Midbrain (tissue), 1 donor: Measurements from ENCODE around the gene MCC.
A peak's percentile ranks its signal among the peaks of the same experiment; 100 is the strongest.

Source experiments
- DNase-seq: peaks from one replicate; lab custom pipeline; 2025; lab: John Stamatoyannopoulos, UW

MCC gene

DNA sequence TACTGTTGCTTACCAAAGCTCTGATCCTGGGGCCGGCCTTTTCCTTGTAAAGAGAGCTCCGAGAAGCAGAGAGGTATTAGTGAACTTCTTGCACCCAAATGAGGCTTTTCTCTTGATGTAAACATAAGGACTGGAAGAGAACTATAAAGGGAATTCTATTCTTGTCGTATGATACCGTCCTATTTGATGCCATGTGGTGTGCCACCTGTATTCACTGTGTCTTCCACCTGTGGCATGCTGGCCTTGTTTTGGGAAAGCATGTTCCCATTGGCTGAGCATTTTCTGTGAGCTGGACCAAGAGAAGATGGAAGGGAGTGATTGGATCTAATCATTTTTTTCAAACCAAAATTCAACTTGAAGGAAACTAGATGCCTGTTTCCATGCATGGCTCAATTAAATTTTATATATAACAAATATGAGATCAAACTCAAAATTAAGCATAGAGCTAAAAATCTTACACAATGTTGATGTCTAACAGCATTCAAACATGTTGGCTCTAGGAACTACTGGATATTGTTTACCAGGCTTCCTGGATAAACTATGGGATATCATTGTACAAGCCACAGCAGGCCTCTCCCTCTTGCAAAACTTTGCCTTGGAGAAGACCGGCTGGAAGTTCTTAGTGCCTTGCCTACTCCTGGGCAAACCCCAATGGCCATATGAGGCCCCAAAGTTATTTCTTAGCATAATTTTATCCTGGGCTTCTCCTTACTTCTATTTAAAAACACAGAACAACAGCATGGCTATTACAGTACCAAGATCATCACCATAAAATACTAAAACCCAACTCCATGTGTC, 168.8 kb downstream of the MCC start:
- DNase-seq, result no peak

DNA sequence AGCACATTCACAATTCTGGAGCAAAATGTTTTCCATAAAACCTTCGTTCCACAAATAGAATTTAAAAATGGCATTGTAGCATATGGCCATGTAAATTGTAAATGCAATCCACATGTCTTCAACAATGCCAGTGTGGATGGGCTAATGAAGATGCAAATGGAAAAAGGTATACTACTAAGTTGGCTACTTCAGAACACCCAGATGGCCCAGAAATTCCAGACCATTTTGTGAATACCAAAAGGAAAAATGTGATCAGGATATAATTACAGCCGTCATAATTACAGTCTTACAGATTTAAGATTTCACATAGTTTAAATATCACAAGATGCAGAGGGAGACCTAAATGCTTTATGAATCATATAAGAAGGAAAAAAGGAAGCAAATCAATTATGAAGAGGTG, 170.6 kb downstream of the MCC start:
- DNase-seq, result no peak

DNA sequence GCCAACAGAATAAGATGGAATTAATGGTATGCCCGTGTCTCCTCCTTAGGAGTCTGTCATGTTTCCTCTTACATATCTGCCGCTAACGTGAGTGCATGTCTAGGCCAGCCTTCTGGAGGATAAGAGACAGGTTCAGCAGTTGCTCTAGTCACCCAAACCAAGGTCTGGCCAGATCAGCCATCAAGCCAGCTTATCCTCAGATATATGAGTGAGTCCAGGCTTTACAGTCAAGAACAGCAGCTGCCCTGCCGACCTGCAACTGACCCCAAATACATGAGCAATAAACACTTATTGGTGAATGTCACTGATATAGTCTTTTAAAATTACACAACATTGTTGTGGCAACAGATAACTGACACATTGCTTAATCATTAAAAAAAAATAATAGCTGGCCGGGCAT, 177.0 kb downstream of the MCC start:
- DNase-seq, result no peak

DNA sequence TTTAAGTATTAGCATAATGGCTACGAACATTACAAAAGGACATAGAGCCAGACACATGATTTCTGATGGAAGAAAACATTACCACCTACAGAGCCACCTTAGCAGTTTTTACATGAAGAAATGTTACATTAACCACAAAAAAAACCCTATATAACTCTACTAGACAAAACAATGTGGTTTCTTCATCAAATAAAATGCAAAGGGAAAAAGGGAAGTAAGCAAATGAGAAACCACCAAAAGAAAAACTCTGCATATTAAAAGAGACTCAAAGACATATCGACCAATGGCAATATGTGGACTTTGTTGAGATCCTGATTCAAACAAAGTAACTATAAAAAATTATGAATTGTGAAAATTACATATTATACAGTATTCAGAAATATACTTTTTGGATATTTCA, 186.1 kb downstream of the MCC start:
- DNase-seq, result no peak

DNA sequence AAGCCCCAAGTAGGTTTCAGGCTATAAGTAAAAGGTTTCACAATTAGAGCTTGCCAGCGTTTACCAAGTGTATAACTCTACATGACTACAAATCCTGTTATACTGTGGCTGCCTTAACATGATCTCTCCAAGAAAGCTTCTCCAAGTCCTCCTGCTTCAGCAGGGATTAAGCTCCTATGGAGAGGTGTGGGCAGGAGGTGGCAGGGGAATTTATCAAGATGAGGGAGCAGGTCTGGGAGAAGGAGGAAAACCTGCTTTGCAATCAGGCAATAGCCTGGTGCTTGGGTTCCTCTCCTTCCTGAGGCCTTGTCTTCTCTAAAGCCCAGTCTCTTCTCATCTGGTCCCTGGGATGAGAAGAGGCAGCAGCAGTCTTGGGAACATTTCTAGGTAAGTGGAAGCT, 188.7 kb downstream of the MCC start:
- DNase-seq, result no peak

DNA sequence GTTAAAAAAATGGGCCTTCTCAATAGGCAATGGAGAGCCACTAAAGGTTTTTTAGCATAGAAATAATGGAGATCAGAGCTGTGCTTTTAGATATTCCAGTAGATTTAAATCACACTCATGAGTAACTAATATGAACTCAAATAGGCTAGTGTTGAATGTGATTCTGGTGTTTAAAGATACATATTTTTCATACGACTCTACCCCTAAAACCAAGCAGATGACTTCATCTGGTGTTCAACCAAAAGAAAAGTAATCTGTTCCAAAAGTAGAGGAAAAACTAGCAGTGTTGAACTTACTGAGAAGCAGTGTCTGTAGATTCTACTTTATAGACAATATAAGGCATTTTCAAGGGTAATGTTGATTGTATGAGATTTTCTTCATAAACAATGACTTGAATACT, 191.6 kb downstream of the MCC start:
- no peak for DNase-seq

DNA sequence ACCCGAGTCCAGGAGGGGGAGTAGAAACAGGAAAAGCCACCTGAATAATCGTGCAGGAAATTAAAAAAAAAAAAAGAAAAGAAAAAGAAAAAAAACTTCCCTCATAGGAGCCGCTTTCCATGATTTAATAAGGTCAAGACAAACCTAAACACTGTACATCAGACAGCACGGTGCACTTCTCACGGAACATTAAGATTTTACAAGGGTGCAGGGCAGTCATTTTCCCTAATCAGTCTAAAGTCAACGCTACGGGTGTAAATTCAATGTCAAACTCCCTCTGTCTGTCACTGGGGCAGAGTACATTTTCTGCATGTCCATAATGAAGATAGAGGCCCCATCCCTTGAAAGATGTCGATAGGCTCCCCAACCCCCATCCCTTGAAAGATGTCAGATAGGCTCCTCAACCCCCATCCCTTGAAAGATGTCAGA, 193.1 kb downstream of the MCC start:
- no peak for DNase-seq

DNA sequence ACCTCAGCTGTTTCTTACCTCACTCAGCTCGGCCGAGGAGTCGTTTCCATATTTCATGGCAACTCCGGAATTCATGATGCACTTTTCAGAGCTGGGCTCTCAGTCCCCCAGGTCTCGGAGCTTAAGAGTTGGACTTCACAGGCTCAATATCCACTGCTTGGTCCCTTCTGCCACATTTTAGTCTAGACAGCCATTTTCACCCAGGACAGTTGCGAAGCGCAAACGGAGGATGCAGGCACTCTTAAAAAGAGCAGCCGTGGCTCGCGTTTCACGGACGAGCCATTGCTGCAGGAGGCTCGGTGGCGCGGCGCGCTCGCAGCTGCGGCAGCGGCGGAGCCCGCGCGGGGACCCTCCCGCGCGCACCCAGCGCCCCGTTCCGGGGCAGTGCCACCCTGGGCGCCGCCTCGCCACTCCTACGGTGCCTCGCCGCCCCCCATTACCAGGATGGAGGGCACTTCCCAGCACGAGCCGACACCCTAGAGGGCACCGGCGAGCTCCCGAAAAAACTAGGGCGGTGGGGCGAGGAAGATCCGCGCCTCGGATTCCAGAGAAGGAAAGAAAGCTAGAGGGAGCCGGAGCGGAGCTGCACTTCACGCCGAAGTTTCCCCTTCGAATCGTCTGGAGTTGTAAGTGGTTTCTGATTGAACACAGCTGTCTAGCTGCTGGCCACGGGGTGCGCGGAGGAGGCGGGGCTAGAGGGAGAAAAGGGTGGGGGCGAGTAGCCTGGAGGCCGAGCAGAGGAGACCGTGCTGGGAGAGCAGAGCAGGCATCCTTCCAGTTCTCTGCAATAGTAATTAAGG, 193.7 kb downstream of the MCC start:
- peak; percentile 82 for DNase-seq

DNA sequence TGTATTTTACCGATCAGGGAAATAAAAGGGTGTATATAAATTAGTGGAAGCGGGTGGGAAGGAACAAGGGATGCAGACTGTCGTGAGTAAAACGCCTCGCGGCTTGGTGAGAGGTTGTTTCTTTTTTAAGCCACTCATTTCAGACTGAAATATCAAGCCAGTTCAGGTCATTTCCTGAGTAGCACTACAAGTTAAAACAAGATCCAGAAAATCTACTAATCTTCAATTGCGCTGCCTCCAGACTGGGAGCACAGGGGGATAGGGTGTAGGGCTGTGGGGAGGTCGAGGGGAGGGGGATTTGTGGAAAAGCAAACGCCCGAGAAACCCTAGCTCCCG, 194.3 kb downstream of the MCC start:
- no peak for DNase-seq

DNA sequence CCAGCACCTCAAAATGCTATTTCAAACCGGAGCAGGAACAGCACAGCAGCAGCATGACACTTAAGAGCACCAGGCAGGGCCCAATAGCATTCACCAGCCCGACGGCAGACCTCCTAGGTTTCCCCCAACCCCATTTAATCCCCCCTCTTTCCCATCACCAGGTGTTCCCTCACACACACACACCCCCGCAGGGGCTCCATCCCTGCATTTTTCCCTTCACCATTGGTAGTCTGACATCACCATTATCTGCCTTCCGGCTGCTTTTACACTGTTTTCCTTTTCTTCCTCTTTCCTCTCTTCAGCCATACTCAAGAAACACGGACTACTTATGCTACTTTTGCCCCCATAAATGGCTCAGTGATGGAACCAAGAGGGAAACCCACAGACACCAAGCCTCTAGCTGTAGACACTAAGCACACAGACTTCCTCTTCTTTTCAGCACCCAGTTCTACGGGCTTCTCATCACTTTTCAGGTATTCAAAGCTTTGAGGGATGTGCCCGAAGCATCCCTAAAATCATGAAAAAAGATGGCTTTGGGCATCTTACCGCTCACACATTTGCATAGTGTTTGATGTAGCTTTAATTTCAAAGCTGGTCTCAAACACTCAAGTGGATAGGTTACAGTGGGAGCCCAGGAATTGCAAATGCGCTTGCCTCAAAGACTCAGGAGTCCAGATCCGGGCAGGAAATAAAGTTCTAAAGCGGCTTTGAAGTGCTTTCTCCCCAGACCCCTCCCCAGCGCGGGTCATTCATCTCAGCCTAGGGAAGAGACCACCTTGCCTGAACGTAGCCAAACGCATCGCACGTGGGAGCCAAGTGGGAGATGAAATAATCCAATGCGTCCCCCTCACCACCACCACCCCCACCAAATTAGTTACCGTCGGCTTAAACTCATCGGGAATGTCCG, 194.9 kb downstream of the MCC start:
- no peak for DNase-seq

DNA sequence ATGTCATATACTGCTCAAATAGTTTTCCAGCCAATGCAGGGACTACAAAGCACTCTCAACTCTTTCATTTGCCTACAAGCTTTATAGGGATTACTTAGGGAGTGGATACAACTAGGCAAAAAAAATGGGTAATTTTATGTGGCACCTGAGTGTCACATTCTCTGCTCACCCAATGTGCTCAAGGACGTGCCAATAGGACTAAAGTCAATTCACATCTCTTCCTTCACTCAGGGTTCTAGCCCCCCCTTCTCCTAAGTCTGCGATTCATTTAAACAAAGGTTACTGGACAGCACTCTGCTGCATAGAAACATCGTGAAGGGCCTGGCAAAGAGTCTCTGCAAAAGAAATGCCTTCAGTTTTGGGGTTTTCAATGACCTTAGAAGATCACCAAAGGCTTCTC, 195.8 kb downstream of the MCC start:
- no peak for DNase-seq

DNA sequence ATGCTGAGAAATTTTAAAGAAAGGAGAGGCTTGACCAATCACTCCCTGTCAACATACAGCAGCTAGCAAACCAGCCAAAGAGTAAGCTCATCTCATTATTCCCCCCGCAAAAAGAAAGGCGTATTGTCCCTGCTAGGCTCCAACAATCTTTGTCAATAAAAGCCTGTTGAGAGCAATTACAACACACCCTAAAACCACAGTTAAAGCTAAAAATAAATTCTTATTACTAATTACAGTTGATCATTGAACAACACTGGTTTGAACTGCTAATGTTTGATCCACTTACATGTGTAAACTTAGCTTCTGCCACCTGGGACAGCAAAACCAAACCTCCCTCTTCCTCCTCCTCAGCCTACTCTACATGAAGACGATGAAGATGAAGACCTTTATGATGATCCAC, 204.7 kb downstream of the MCC start:
- DNase-seq, result peak; percentile 22

DNA sequence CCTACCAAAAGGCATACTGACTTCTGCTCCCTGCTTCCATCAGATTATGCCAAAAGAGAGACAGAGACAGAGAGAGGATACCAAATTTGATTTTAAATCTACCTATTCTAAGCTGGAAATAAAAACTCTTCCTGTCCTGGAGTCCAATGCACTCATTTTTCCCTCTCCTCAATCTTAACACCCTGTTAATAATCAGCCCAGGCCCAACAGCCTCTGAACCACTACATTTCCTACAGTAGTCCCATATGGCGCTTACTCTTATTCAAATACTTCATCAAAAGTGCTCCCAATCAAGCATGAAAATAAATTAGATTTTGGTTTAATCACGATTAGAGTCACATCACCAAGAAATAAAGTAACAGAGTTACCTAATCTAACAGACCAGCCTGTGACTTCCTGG, 205.8 kb downstream of the MCC start:
- DNase-seq, result no peak

DNA sequence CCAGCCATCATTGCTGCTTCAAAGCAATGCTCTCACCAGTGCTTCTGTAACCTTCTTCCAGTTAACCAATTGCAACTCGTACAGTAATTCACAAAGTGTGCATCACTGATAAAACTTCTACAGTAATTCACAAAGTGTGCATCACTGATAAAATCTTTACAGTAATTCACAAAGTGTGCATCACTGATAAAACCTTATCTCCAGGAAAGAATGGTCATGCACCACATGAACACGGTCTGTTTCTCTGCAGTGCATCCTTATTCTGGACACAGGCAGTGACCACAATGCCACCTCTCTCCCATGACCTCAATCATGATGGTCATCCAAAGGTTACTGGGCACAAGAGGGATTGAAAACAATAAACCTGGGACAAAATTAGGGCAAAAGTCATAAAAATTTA, 207.1 kb downstream of the MCC start:
- no peak for DNase-seq

DNA sequence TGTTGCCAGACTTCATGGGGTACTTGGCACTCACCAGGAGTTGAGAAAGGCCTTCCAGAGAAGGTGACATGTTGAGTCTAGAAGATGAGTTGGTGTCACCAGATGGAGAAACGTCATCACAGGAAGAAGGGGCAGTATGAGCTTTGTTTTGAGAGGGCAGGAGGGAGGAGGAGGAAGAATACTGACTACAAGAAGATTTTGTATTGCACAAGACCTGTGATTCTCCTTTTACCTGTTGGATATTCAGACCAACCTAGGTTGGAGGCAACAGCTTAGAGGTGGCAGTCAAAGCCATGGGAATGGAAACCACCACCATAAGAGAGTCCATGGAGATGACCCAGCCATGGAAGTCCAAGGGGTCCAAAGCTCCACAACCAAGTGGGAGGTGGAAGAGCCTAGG, 207.7 kb downstream of the MCC start:
- no peak for DNase-seq

DNA sequence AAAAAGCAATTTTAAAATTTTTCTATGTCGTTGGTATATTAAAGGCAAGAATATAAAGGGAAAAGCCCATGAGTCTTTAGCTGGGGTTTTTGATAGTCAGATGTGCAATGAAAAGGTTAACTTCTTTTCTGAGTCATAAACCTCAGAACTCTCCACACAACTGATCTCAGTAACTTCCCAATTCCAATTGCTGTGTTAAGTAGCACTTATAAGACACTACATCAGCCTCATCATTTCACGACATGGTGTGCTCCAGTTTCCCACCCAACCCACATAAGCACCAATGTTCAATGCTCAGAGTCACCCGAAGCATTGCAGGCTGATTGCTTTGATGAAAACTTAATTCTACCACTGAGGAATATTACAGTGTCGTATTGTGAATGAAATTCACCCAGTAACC, 209.3 kb downstream of the MCC start:
- DNase-seq, result no peak

DNA sequence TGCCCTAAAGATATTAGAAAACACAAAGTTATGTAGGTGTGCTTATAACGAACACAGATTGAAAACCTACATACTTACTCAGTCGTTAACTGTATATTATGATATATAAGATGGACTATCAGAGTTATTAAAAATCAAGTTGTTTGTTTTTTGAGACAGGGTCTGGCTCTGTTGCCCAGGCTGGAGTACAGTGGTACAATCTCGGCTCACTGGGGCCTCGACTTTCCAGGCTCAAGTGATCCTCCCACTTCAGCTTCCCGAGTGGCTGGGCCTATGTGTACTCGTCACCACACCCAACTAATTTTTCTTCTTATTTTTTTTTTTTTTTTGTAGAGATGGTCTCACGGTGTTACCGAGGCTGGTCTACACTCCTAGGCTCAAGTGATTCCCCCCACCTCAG, 211.8 kb downstream of the MCC start:
- no peak for DNase-seq

DNA sequence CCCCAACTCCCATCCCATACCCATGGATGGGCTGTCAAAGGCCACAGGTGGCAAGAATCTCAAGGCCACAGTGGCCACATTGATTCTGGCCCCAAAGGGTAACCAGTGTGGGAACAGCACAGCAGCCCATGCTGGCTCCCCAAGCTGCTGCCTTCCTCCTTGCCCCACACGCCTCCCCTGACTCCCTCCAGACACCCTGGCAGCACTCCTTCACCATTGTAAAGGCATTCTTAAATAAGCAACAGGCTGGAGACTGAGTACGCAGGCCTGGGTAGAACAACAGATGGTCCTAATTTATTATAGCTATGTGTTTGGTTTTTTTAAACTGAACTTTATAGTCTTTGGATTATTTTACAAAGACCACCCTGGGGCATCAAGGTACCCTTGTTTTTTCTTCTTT, 212.3 kb downstream of the MCC start:
- no peak for DNase-seq

DNA sequence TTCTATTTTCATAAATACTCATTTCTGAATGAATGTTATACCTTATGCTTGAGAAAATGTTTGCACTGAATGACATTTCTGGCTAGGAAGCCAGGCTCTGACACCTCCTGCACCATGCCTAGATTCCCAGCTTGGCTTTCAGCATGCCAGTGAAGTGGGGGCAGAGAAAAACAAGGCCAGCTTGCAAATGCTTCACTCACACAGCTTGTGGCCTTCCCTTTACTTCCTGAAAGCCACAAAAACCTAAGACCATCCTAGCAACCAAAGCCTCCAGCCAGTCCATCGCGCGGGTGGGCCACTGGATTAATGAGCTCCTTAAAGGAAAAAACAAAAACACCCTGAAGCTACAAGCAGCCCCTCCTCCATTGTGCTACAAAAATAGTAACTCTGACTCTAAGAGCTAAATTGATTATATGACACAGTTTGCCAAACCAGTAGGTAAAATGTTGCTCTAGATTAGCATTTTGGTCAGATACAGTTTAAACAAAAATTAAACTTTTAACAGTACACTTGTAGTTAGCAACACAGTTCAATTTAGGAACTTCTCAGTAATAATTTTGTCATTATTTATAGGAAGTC, 213.3 kb downstream of the MCC start:
- peak; percentile 43 for DNase-seq

DNA sequence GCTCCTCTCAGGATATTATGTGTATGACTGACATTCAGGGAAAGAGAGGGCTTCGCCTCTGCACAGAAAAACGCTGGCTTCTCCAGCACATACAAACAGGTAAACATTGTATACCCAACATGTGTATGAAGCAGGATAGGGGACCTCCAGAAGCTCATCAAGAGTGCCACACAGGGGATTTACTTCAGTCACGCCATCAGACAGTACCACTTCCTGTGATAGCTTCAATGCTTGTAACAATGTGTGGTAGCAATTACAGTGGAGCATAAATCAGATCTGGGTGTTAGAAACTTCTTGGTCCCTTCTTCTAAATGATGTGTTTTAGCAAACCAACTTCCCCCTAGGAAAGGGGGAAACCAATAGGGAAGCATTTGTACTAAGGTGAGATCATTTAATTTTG, 214.3 kb downstream of the MCC start:
- no peak for DNase-seq

DNA sequence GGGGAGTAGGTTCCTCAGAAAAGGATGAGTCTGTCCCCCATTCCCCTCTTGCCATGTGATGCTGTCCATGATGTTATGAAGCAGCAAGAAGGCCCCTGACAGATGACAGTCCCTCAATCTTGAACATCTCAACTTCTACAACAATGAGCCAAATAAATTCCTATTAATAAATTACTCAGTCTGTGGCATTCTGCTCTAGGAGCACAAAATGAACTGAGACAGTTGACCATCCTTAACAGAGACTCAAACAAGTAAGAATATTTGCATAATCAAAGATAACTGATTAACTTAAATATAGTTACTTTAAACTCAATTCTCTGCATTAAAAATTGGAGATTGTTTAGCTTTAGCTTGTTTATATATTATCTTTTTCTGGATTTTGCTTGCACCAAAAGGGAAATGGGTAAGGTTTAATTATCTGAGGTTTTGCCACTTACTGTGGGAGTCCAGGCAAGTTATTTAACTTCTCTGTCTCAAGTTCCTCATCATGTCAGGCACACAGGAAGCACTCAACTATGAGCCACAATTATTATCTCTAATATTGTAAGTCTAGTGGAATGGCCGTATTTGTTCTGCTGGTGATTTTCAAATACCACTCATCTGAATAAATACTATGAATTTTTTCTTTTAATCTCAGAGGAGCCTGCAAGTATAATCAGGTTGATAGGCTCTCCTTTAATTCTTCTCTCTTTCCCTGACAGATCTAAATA, 216.4 kb downstream of the MCC start:
- no peak for DNase-seq

DNA sequence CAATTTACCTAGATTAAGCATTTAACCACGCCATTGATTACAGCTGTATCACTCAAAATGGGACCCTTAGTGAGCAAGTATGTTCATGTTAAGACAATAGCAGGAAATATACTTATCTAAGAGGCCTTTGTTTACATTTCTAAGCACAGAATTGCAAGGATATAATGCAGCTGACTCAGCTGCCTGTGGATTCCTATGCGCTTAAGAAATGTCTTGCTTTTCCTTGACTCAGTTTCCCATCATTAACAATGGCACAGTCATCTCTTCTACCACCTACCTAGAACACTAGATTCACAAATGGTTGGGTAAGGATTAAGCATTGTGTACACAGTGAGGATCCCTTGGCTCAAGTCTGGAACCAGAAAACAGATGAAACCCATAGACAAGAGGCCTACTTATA, 217.2 kb downstream of the MCC start:
- no peak for DNase-seq
